Transverse colon (tissue), 4 donors: ENCODE measurements around the gene SLCO4A1. TPM values are rescaled to one million over a fixed set of nuclear protein-coding genes. Genes with fewer than 3 reads are reported as not detected.

Experiments
- DNase-seq: peaks from one replicate; pipeline ENCODE4 v3.0.0-alpha.2; 2019
- H3K27ac ChIP-seq, 4 donors: fragments of 200-600 bp; sonication (generic); 2 replicates each; pipeline ENCODE4 v1.5.1; 2016 to 2018; ENCODE audit warnings: inconsistent platforms in 4 of 4
- H3K27me3 ChIP-seq: fragments of 200-600 bp; sonication (generic); 2 replicates; pipeline ENCODE4 v1.5.1; 2017; ENCODE audit warnings: inconsistent platforms
- H3K36me3 ChIP-seq, 4 donors: fragments of 200-600 bp; sonication (generic); 2 replicates each; pipeline ENCODE4 v1.5.1; 2017 to 2019; ENCODE audit warnings: inconsistent platforms in 4 of 4
- H3K4me1 ChIP-seq, 4 donors: fragments of 200-600 bp; sonication (generic); 2 replicates each; pipeline ENCODE4 v1.5.1; 2017 to 2020; ENCODE audit warnings: inconsistent platforms in 4 of 4
- H3K4me3 ChIP-seq, 4 donors: fragments of 200-600 bp; sonication (generic); 1 replicate in 1 of 4; 2 replicates in 3 of 4; pipeline versions ENCODE4 v1.5.1 to v1.6.1; 2017 to 2019; ENCODE audit warnings: inconsistent platforms in 4 of 4
- H3K9me3 ChIP-seq, 2 donors: fragments of 200-600 bp; sonication (generic); 2 replicates each; pipeline ENCODE4 v1.5.1; 2017 to 2019; ENCODE audit warnings: inconsistent platforms in 2 of 2
- CTCF ChIP-seq, 5 experiments: fragments of 200-600 bp in 3 of 5; fragments of 450-650 bp in 2 of 5; sonication (generic) in 3 of 5; IDR thresholded peaks; 1 replicate in 2 of 5; 2 replicates in 3 of 5; pipeline ENCODE4 v1.5.1; 2016 to 2017; ENCODE audit warnings: antibody characterized with exemption in 5 of 5, inconsistent platforms in 3 of 5, mild to moderate bottlenecking in 2 of 5, moderate library complexity in 1 of 5
- EP300 ChIP-seq: sonication (generic); formaldehyde crosslinking; IDR thresholded peaks from one replicate; pipeline ENCODE4 v1.6.1; 2017; ENCODE audit warnings: antibody characterized with exemption, low read depth
- POLR2A ChIP-seq: fragments of 450-650 bp; IDR thresholded peaks from one replicate; pipeline ENCODE4 v1.6.1; 2016; ENCODE audit warnings: antibody characterized with exemption, mild to moderate bottlenecking, moderate library complexity
- POLR2AphosphoS5 ChIP-seq, 3 donors: sonication (generic); formaldehyde crosslinking; IDR thresholded peaks; one replicate each; pipeline ENCODE4 v1.6.1; 2016; ENCODE audit warnings: antibody characterized with exemption in 3 of 3
- WGBS, 2 donors: methylation state at CpG; one replicate each; pipeline ENCODE4 v1.1.5; 2018; ENCODE audit warnings: low coverage in 1 of 2; 5-methylcytosine and 5-hydroxymethylcytosine counted together
- in situ Hi-C, 4 donors: fragments of 200-750 bp; cut with MboI; loops; one replicate each; pipeline versions ENCODE4 v1.15.0 to v1.15.1; 2017; ENCODE audit warnings: low sequenced_read_pairs in 3 of 4, low pct_ligation_motif_present in 1 of 4, low pct_unique_long_range_greater_than_20kb in 1 of 4
- intact Hi-C: fragments of 100-400 bp; cut with DNase I; formaldehyde crosslinking; loops from one replicate; pipeline ENCODE4 v1.15.1; 2023; ENCODE audit warnings: low total_unique reads
- total RNA-seq, 4 donors: library from RNA; depleted of rRNA; stranded (reverse); fragments of >200 nt; gene quantifications; one replicate each; pipeline ENCODE4 v1.1.0, GENCODE V29; 2016

Gene SLCO4A1
- total RNA-seq, 4 donors from 2014 or later: 13.7 to 375 (median 60.0) TPM

- no peaks in the 10 kb centered on the region for H3K9me3 ChIP-seq
- peak overlapping the region in 3 of 4 donors; percentile 32 to 35 (median 34) for H3K27ac ChIP-seq
- WGBS, 2 donors: 79 to 95% methylated on average over 4 to 25 of the region's 26 CpGs
- intact Hi-C loops: loop anchor here (10.0 kb wide), 1 partner anchor 204 kb away; no protein-coding TSS in a partner anchor
- in situ Hi-C loops: loop anchor here in 3 of 4 donors (10.0 kb wide), 2 partner anchors 114 to 124 kb away; no protein-coding TSS in a partner anchor
- H3K4me3 ChIP-seq: no peak overlapping the region
- TF ChIP-seq POLR2A: no peak
- no peak for TF ChIP-seq EP300
- TF ChIP-seq CTCF (IDR thresholded peaks at IDR 0.05): no peak
- TF ChIP-seq POLR2AphosphoS5 (IDR thresholded peaks at IDR 0.05): no peak
- peaks cover 14 to 34% (median 22%) of the 10 kb centered on the region in 4 donors for H3K4me1 ChIP-seq
- no peaks in the 10 kb centered on the region for H3K36me3 ChIP-seq
- peak; percentile 20 for DNase-seq
- H3K27me3 ChIP-seq: no peaks in the 10 kb centered on the region
Measured at GRCh38 chr20:62618611-62619529, 23.4 kb upstream of the SLCO4A1 start.

GRCh38 chr20:62620625-62621024 lies 21.7 kb upstream of the SLCO4A1 start:
- H3K27ac ChIP-seq: no peak overlapping the region
- peaks cover 22 to 46% (median 33%) of the 10 kb centered on the region in 4 donors for H3K4me1 ChIP-seq
- in situ Hi-C loops: no loop called here
- H3K4me3 ChIP-seq: no peak overlapping the region
- 60 to 76% methylated on average over 1 to 8 of the region's 13 CpGs for WGBS, 2 donors
- intact Hi-C loops: no loop called here
- no peak for DNase-seq
- H3K36me3 ChIP-seq: no peaks in the 10 kb centered on the region
- TF ChIP-seq CTCF (IDR thresholded peaks at IDR 0.05): no peak
- no peak for TF ChIP-seq EP300
- TF ChIP-seq POLR2A: no peak
- no peak for TF ChIP-seq POLR2AphosphoS5 (IDR thresholded peaks at IDR 0.05)
- H3K27me3 ChIP-seq: no peaks in the 10 kb centered on the region
- no peaks in the 10 kb centered on the region for H3K9me3 ChIP-seq

GRCh38 chr20:62621251-62622110 lies 20.8 kb upstream of the SLCO4A1 start:
- Histone ChIP-seq H3K4me1 (peaks cover 22 to 46% (median 32%) of the 10 kb centered on the region in 4 donors), H3K27ac (peak overlapping the region in 2 of 4 donors; percentile 93 to 95), H3K9me3 (no peaks in the 10 kb centered on the region), H3K36me3 (no peaks in the 10 kb centered on the region), H3K27me3 (no peaks in the 10 kb centered on the region), H3K4me3 (no peak overlapping the region)
- DNase-seq: no peak
- TF ChIP-seq POLR2A: no peak
- TF ChIP-seq POLR2AphosphoS5 (IDR thresholded peaks at IDR 0.05): no peak
- TF ChIP-seq EP300: no peak
- in situ Hi-C loops (no loop called here), intact Hi-C loops (no loop called here)
- 88 to 91% methylated on average over 11 to 25 of the region's 34 CpGs for WGBS, 2 donors

DNA sequence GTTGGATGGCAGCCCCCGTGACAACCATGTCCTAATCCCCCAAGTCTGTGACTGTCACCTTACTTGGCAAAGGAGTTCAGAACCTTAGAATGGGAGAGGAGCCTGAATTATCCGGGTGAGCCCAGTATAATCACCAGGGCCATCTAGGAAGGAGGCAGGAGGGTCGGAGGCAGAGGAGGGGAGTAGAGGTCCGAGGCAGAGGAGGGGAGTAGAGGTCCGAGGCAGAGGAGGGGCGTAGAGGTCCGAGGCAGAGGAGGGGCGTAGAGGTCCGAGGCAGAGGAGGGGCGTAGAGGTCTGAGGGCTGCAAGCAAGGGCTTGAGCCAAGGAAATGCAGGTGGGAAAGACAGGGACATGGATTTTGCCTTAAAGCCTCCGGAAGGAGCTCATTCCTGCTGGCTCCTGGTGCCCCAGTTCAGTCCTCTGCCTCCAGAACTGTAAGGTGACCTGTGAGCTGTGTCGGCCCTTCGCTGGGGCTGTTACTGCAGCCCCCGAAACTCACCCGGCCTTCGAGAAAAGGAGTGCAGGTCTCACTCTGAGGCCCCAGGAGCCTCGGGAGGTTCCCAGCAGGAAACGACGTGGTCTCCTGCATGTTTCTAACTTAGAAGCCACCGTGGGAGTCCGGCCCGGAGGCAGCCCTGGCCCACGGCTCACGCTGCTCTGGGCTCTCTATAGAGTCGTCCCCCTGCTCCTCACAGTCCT lies 20.0 kb upstream of the SLCO4A1 start:
- in situ Hi-C loops (no loop called here), intact Hi-C loops (no loop called here)
- no peaks in the 10 kb centered on the region for H3K9me3 ChIP-seq
- DNase-seq: no peak
- H3K27ac ChIP-seq: peak overlapping the region; percentile 91 to 95 (median 94)
- 87 to 88% methylated on average over 7 to 25 of the region's 25 CpGs for WGBS, 2 donors
- H3K4me3 ChIP-seq: no peak overlapping the region
- H3K4me1 ChIP-seq: peaks cover 22 to 38% (median 27%) of the 10 kb centered on the region in 4 donors
- H3K36me3 ChIP-seq: no peaks in the 10 kb centered on the region
- TF ChIP-seq CTCF (IDR thresholded peaks at IDR 0.05) (no peak), POLR2AphosphoS5 (IDR thresholded peaks at IDR 0.05) (no peak), POLR2A (no peak), EP300 (no peak)
- H3K27me3 ChIP-seq: no peaks in the 10 kb centered on the region
